H1 (cell line): ENCODE measurements around the gene NXT1. TPM values are rescaled to one million over a fixed set of nuclear protein-coding genes. Genes with fewer than 3 reads are reported as not detected.
A peak's percentile ranks its signal among the peaks of the same experiment; 100 is the strongest.
"Not testable (repeated sequence)": the region's sequence is repeated elsewhere in the genome, so short reads cannot be mapped to it uniquely, and the experiment has no call there.

Experiments used
- CTCF ChIA-PET: fragments of 300-600 bp; sonication (Branson Sonifier 250); formaldehyde crosslinking; loops from one replicate; lab custom pipeline; 2021; ENCODE audit not compliant: partially characterized antibody; lab: Charles Lee
- POLR2A ChIA-PET: fragments of 300-600 bp; sonication (Branson Sonifier 250); formaldehyde crosslinking; loops from one replicate; lab custom pipeline; 2021; ENCODE audit warnings: inconsistent platforms; ENCODE audit not compliant: partially characterized antibody; lab: Charles Lee
- DNase-seq, 2 experiments: peaks; one replicate each; pipeline versions ENCODE4 v3.0.0 to v3.0.0-alpha.2; 2010 to 2022; ENCODE audit warnings: low spot score in 2 of 2, low read depth in 1 of 2, mixed read lengths in 1 of 2
- FAIRE-seq: peaks from 2 replicates; lab custom pipeline; 2011; peaks lifted over from hg19 to GRCh38; lab: Jason Lieb, UNC
- H2AFZ ChIP-seq: 2 replicates; pipeline ENCODE4 v1.8.1; 2012; ENCODE audit warnings: low read length, inconsistent platforms
- H2AK5ac ChIP-seq: 2 replicates; pipeline ENCODE4 v1.6.1; 2013; ENCODE audit warnings: low read depth, low read length
- H2BK120ac ChIP-seq: replicated peaks from 2 replicates; pipeline ENCODE3; 2013; ENCODE audit warnings: low read depth, low read length, inconsistent platforms
- H2BK12ac ChIP-seq: 2 replicates; pipeline ENCODE4 v1.6.1; 2013; ENCODE audit warnings: low read depth, low read length
- H2BK15ac ChIP-seq: 2 replicates; pipeline ENCODE4 v1.6.1; 2013; ENCODE audit warnings: low read length
- H2BK20ac ChIP-seq: 2 replicates; pipeline ENCODE4 v1.6.1; 2013; ENCODE audit warnings: low read length
- H2BK5ac ChIP-seq: 2 replicates; pipeline ENCODE4 v1.6.1; 2013; ENCODE audit warnings: low read depth, low read length
- H3K14ac ChIP-seq: 2 replicates; pipeline ENCODE4 v1.6.1; 2013; ENCODE audit warnings: inconsistent platforms; ENCODE audit not compliant: insufficient read length
- H3K18ac ChIP-seq: 2 replicates; pipeline ENCODE4 v1.6.1; 2013; ENCODE audit warnings: low read length; ENCODE audit errors: extremely low read depth
- H3K23ac ChIP-seq: 2 replicates; pipeline ENCODE4 v1.6.1; 2013; ENCODE audit warnings: inconsistent platforms; ENCODE audit not compliant: insufficient read length
- H3K23me2 ChIP-seq: 2 replicates; pipeline ENCODE4 v1.6.1; 2013; ENCODE audit warnings: low read depth, low read length
- H3K27ac ChIP-seq: 2 replicates; pipeline ENCODE4 v1.6.1; 2011; ENCODE audit warnings: low read depth, low read length, inconsistent platforms
- H3K27me3 ChIP-seq, 4 experiments: replicated peaks in 1 of 4; 1 replicate in 1 of 4; 2 replicates in 3 of 4; pipeline versions ENCODE4 v1.6.1 to v1.8.1; 2011 to 2013; ENCODE audit warnings: low read length in 3 of 4, mild to moderate bottlenecking in 3 of 4, inconsistent platforms in 2 of 4, mixed read lengths in 2 of 4, moderate library complexity in 1 of 4; ENCODE audit not compliant: control insufficient read depth in 3 of 4, insufficient read depth in 3 of 4; ENCODE audit errors: extremely low read depth in 1 of 4
- H3K36me3 ChIP-seq, 4 experiments: 2 replicates each; pipeline versions ENCODE4 v1.6.1 to v1.8.1; 2011 to 2013; ENCODE audit warnings: mild to moderate bottlenecking in 4 of 4, low read length in 3 of 4, moderate library complexity in 2 of 4, control low read depth in 1 of 4, inconsistent platforms in 1 of 4; ENCODE audit not compliant: insufficient read depth in 4 of 4, control insufficient read depth in 2 of 4
- H3K4ac ChIP-seq: replicated peaks from 2 replicates; pipeline ENCODE3; 2013; ENCODE audit warnings: low read length, low read depth, mixed read lengths, inconsistent platforms; ENCODE audit not compliant: insufficient read length
- H3K4me1 ChIP-seq, 4 experiments: replicated peaks in 1 of 4; 1 replicate in 1 of 4; 2 replicates in 3 of 4; pipeline versions ENCODE4 v1.6.1 to v1.8.1; 2011 to 2013; ENCODE audit warnings: low read length in 3 of 4, inconsistent platforms in 2 of 4, mixed read lengths in 1 of 4; ENCODE audit not compliant: insufficient read depth in 4 of 4, control insufficient read depth in 3 of 4
- H3K4me2 ChIP-seq, 2 experiments: 2 replicates each; pipeline versions ENCODE4 v1.6.1 to v1.8.1; 2011 to 2013; ENCODE audit warnings: low read depth in 2 of 2, low read length in 2 of 2, control low read depth in 1 of 2, inconsistent platforms in 1 of 2, mild to moderate bottlenecking in 1 of 2; ENCODE audit not compliant: insufficient read depth in 1 of 2
- H3K4me3 ChIP-seq, 4 experiments: fragments of 200-600, 300-600 bp in 1 of 4; sonication (generic), shearing (Covaris generic), sonication (Bioruptor Twin) in 1 of 4; 2 replicates each; pipeline versions ENCODE4 v1.5.1 to v1.8.1; 2011 to 2016; ENCODE audit warnings: low read length in 4 of 4, low read depth in 3 of 4, control low read depth in 2 of 4, inconsistent platforms in 2 of 4, mild to moderate bottlenecking in 2 of 4, mixed read lengths in 1 of 4, moderate library complexity in 1 of 4; ENCODE audit not compliant: insufficient read depth in 2 of 4; ENCODE audit errors: extremely low read depth in 1 of 4
- H3K56ac ChIP-seq: replicated peaks from 2 replicates; pipeline ENCODE3; 2013; ENCODE audit warnings: low read depth, mild to moderate bottlenecking, mixed read lengths, low read length, inconsistent platforms; ENCODE audit not compliant: insufficient read length
- H3K79me1 ChIP-seq: 2 replicates; pipeline ENCODE4 v1.6.1; 2013; ENCODE audit warnings: low read depth, low read length, control low read depth
- H3K79me2 ChIP-seq, 2 experiments: 2 replicates each; pipeline versions ENCODE4 v1.6.1 to v1.8.1; 2012 to 2013; ENCODE audit warnings: low read length in 2 of 2, mild to moderate bottlenecking in 2 of 2, inconsistent platforms in 1 of 2; ENCODE audit not compliant: insufficient read depth in 2 of 2, control insufficient read depth in 1 of 2
- H3K9ac ChIP-seq, 4 experiments: replicated peaks in 1 of 4; 1 replicate in 1 of 4; 2 replicates in 3 of 4; pipeline versions ENCODE4 v1.6.1 to v1.8.1; 2011 to 2013; ENCODE audit warnings: low read depth in 3 of 4, low read length in 3 of 4, control low read depth in 2 of 4, mild to moderate bottlenecking in 2 of 4, moderate library complexity in 2 of 4, inconsistent platforms in 1 of 4; ENCODE audit errors: extremely low read depth in 1 of 4
- H3K9me3 ChIP-seq, 2 experiments: 2 replicates each; pipeline versions ENCODE4 v1.6.1 to v1.8.1; 2012 to 2013; ENCODE audit warnings: mild to moderate bottlenecking in 2 of 2, moderate library complexity in 2 of 2, control low read depth in 1 of 2, inconsistent platforms in 1 of 2, low read depth in 1 of 2, low read length in 1 of 2, mixed read lengths in 1 of 2; ENCODE audit not compliant: insufficient read depth in 2 of 2
- H4K20me1 ChIP-seq, 2 experiments: replicated peaks in 1 of 2; 2 replicates each; pipeline versions ENCODE3 to v1.8.1; 2011 to 2013; ENCODE audit warnings: inconsistent platforms in 2 of 2, low read length in 2 of 2, mild to moderate bottlenecking in 1 of 2; ENCODE audit not compliant: insufficient read depth in 2 of 2, control insufficient read depth in 1 of 2
- H4K5ac ChIP-seq: 2 replicates; pipeline ENCODE4 v1.6.1; 2013; ENCODE audit warnings: low read length, low read depth, mixed read lengths, inconsistent platforms; ENCODE audit not compliant: insufficient read length
- H4K8ac ChIP-seq: 2 replicates; pipeline ENCODE4 v1.8.0; 2013; ENCODE audit warnings: mild to moderate bottlenecking, moderate library complexity, low read length, inconsistent platforms; ENCODE audit not compliant: insufficient read depth; ENCODE audit errors: extremely low read depth
- H4K91ac ChIP-seq: replicated peaks from 2 replicates; pipeline ENCODE3; 2013; ENCODE audit warnings: low read length, mixed read lengths, inconsistent platforms; ENCODE audit not compliant: insufficient read length
- WGBS, 2 experiments: shearing (Covaris generic) in 1 of 2; methylation state at CpG; one replicate each; pipeline versions ENCODE4 v1.1.6 to v1.1.7; 2013 to 2015; ENCODE audit warnings: low lambda C conversion rate in 2 of 2, mixed read lengths in 2 of 2, inconsistent platforms in 1 of 2, low coverage in 1 of 2, missing lambda C conversion rate in 1 of 2; ENCODE audit not compliant: insufficient replicate concordance in 2 of 2, insufficient coverage in 1 of 2, insufficient read length in 1 of 2; ENCODE audit errors: extremely low coverage in 1 of 2, missing lambda C conversion rate in 1 of 2; 5-methylcytosine and 5-hydroxymethylcytosine counted together
- polyA plus RNA-seq, 7 experiments: library from polyadenylated mRNA; depleted of rRNA in 3 of 7; stranded (reverse) in 5 of 7; unstranded in 2 of 7; fragments of >200 nt in 5 of 7; fragments of 200-250 nt in 2 of 7; gene quantifications; 1 replicate in 5 of 7; 2 replicates in 1 of 7; 4 replicates in 1 of 7; pipeline versions ENCODE4 v1.2.1 to v1.2.3, GENCODE V29; 2011 to 2013; ENCODE audit warnings: missing spikeins in 2 of 7, mixed read lengths in 2 of 7
- total RNA-seq: library from RNA; stranded (reverse); fragmentation: NEBNext Ultra II Directional; extraction: Animal tissue kit (Norgen Biotek cat#: 25700); gene quantifications from 2 replicates; pipeline ENCODE4 v1.2.1, GENCODE V29; 2021

The NXT1 gene
- total and polyA plus RNA-seq, 2 of the 8 experiments (the other 6 are each of a cell fraction or from before 2014, with no cell fraction given): 23.1 to 26.5 TPM

DNA sequence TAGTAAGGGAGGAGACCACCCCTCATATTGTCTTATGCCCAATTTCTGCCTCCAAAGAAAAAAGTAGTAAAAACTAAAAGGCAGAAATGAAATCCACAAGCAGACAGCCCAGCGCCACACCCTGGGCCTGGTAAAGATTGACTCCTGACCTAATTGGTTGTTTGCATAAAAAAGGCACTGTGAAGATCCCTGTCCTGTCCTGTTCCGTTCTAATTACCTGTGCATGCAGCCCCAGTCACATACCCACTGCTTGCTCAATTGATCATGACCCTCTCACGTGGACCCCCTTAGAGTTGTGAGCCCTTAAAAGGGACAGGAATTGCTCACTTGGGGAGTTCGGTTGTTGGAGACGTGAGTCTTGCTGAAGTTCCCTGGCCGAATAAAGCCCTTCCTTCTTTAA lies 2.1 kb upstream of the NXT1 start:
- H3K14ac ChIP-seq, H3K4me3 ChIP-seq, H2BK120ac ChIP-seq, H2AFZ ChIP-seq, H3K36me3 ChIP-seq, DNase-seq, H3K79me1 ChIP-seq, H3K9me3 ChIP-seq, H3K23me2 ChIP-seq, H2BK20ac ChIP-seq, H2BK15ac ChIP-seq, H3K27ac ChIP-seq, H3K9ac ChIP-seq, H4K20me1 ChIP-seq, H4K5ac ChIP-seq, FAIRE-seq, H3K4me1 ChIP-seq, H3K23ac ChIP-seq, H2AK5ac ChIP-seq, H3K27me3 ChIP-seq, H3K4ac ChIP-seq, H3K56ac ChIP-seq, H2BK5ac ChIP-seq, H2BK12ac ChIP-seq, POLR2A ChIA-PET, H4K8ac ChIP-seq, H4K91ac ChIP-seq, H3K18ac ChIP-seq: not testable (repeated sequence)
- CTCF ChIA-PET: interaction anchor here (1.4 kb wide), 1 partner anchor 103 kb away, joined by 6 read pairs; no protein-coding TSS in a partner anchor
- Histone ChIP-seq H3K79me2 (peaks cover 7 to 24% of the 10 kb centered on the region in 2 experiments; a peak in 3 of 4 replicates), H3K4me2 (peak overlapping the region in 1 of 2 experiments; percentile 91; a peak in 1 of 4 replicates)
- WGBS, 2 experiments: 64% methylated on average over 6 of the region's 6 CpGs; no CpG with 5 or more reads in 1 of the 2 experiments
